Mesenchymal stem cell (in vitro differentiated cells and primary cell): Measurements from ENCODE around the gene WDR13.

Experiments
- DNase-seq: peaks from one replicate; pipeline ENCODE4 v3.0.0-alpha.2; 2013
- H2AFZ ChIP-seq: one replicate; pipeline ENCODE4 v1.6.1; 2013; ENCODE audit warnings: low read depth, mild to moderate bottlenecking, control low read depth, inconsistent platforms, low read length, moderate library complexity
- H2AK5ac ChIP-seq: 2 replicates; pipeline ENCODE4 v1.6.1; 2013; ENCODE audit warnings: low read length, moderate library complexity, mild to moderate bottlenecking, inconsistent platforms; ENCODE audit not compliant: severe bottlenecking
- H2BK120ac ChIP-seq: one replicate; pipeline ENCODE4 v1.6.1; 2013; ENCODE audit warnings: low read depth, mild to moderate bottlenecking, inconsistent platforms, low read length, moderate library complexity
- H2BK12ac ChIP-seq, 2 experiments: one replicate each; pipeline ENCODE4 v1.6.1; 2013; ENCODE audit warnings: inconsistent platforms in 2 of 2, low read length in 2 of 2, mild to moderate bottlenecking in 2 of 2, moderate library complexity in 2 of 2, control low read depth in 1 of 2
- H2BK15ac ChIP-seq: one replicate; pipeline ENCODE4 v1.6.1; 2013; ENCODE audit warnings: mild to moderate bottlenecking, low read depth, inconsistent platforms; ENCODE audit not compliant: poor library complexity, severe bottlenecking
- H2BK5ac ChIP-seq: 2 replicates; pipeline ENCODE4 v1.6.1; 2013; ENCODE audit warnings: low read depth, mild to moderate bottlenecking, low read length, control low read depth, inconsistent platforms; ENCODE audit not compliant: poor library complexity, severe bottlenecking
- H3K14ac ChIP-seq, 2 experiments: one replicate each; pipeline ENCODE4 v1.6.1; 2013; ENCODE audit warnings: inconsistent platforms in 2 of 2, low read length in 2 of 2, control low read depth in 1 of 2, mild to moderate bottlenecking in 1 of 2, moderate library complexity in 1 of 2
- H3K18ac ChIP-seq, 2 experiments: one replicate each; pipeline ENCODE4 v1.6.1; 2013; ENCODE audit warnings: inconsistent platforms in 2 of 2, low read length in 2 of 2, control low read depth in 1 of 2, low read depth in 1 of 2, mild to moderate bottlenecking in 1 of 2
- H3K23ac ChIP-seq, 2 experiments: one replicate each; pipeline ENCODE4 v1.6.1; 2013; ENCODE audit warnings: inconsistent platforms in 2 of 2, low read length in 2 of 2, mild to moderate bottlenecking in 2 of 2, moderate library complexity in 2 of 2, control low read depth in 1 of 2
- H3K27ac ChIP-seq: 2 replicates; pipeline ENCODE4 v1.5.1; 2013; ENCODE audit warnings: mild to moderate bottlenecking, moderate library complexity, low read length, control low read depth, inconsistent platforms; ENCODE audit not compliant: poor library complexity, severe bottlenecking
- H3K27me3 ChIP-seq, 2 experiments: 2 replicates each; pipeline versions ENCODE4 v1.6.1 to v1.7.0; 2013; ENCODE audit warnings: low read length in 2 of 2, mild to moderate bottlenecking in 2 of 2, moderate library complexity in 2 of 2, control low read depth in 1 of 2, inconsistent platforms in 1 of 2; ENCODE audit not compliant: control insufficient read depth in 1 of 2, insufficient read depth in 1 of 2
- H3K36me3 ChIP-seq, 2 experiments: 2 replicates each; pipeline versions ENCODE4 v1.6.1 to v1.7.0; 2013; ENCODE audit warnings: low read length in 2 of 2, control low read depth in 1 of 2, inconsistent platforms in 1 of 2, low read depth in 1 of 2, mild to moderate bottlenecking in 1 of 2; ENCODE audit not compliant: insufficient read depth in 2 of 2, control insufficient read depth in 1 of 2
- H3K4ac ChIP-seq, 2 experiments: one replicate each; pipeline ENCODE4 v1.6.1; 2013; ENCODE audit warnings: inconsistent platforms in 2 of 2, low read length in 2 of 2, mild to moderate bottlenecking in 2 of 2, moderate library complexity in 2 of 2, control low read depth in 1 of 2, low read depth in 1 of 2
- H3K4me1 ChIP-seq: 2 replicates; pipeline ENCODE4 v1.6.1; 2013; ENCODE audit warnings: low read depth, low read length, control low read depth; ENCODE audit not compliant: control insufficient read depth, insufficient read depth
- H3K4me2 ChIP-seq: 2 replicates; pipeline ENCODE4 v1.6.1; 2013; ENCODE audit warnings: low read length, mild to moderate bottlenecking, inconsistent platforms; ENCODE audit not compliant: poor library complexity, severe bottlenecking
- H3K4me3 ChIP-seq, 2 experiments: 2 replicates each; pipeline versions ENCODE4 v1.5.1 to v1.7.0; 2013; ENCODE audit warnings: low read length in 2 of 2, mild to moderate bottlenecking in 2 of 2, control low read depth in 1 of 2, low read depth in 1 of 2; ENCODE audit not compliant: insufficient read depth in 1 of 2
- H3K79me1 ChIP-seq: replicated peaks from 2 replicates; pipeline ENCODE4 v1.6.1; 2013; ENCODE audit warnings: mild to moderate bottlenecking, control low read depth, low read length, inconsistent platforms; ENCODE audit not compliant: poor library complexity, severe bottlenecking
- H3K9ac ChIP-seq: 2 replicates; pipeline ENCODE4 v1.7.0; 2013; ENCODE audit warnings: mild to moderate bottlenecking, low read length, moderate library complexity
- H3K9me3 ChIP-seq: 2 replicates; pipeline ENCODE4 v1.7.0; 2013; ENCODE audit warnings: mild to moderate bottlenecking, low read length; ENCODE audit not compliant: control insufficient read depth
- H4K8ac ChIP-seq: one replicate; pipeline ENCODE4 v1.6.1; 2013; ENCODE audit warnings: inconsistent platforms, mild to moderate bottlenecking, low read length, moderate library complexity
- H4K91ac ChIP-seq: one replicate; pipeline ENCODE4 v1.6.1; 2013; ENCODE audit warnings: mild to moderate bottlenecking, low read length, inconsistent platforms
- WGBS: methylation state at CpG from one replicate; pipeline ENCODE4 v1.1.7; 2013; ENCODE audit warnings: mixed read lengths; 5-methylcytosine and 5-hydroxymethylcytosine counted together

Gene WDR13

DNA sequence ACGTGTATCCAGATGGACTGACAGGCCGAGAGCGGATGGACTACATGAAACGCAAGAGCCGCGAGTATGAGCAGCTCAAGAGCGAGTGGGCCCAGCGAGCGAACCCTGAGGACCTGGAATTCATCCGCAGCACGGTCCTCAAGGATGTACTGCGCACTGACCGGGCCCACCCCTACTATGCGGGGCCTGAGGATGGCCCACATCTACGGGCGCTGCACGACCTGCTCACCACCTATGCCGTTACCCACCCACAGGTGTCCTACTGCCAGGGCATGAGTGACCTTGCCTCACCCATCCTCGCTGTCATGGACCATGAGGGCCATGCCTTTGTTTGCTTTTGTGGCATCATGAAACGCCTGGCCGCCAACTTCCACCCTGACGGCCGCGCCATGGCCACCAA lies 37.7 kb upstream of the WDR13 start:
- no peaks in the 10 kb centered on the region for H3K9me3 ChIP-seq
- H2BK15ac ChIP-seq, result no peak overlapping the region
- H2AK5ac ChIP-seq, result no peak overlapping the region
- H3K79me1 ChIP-seq, result peaks cover 9% of the 10 kb centered on the region
- no peak overlapping the region for H3K14ac ChIP-seq
- H3K4me1 ChIP-seq, result no peaks in the 10 kb centered on the region
- H3K4me3 ChIP-seq, result no peak overlapping the region
- no peak for DNase-seq
- H3K23ac ChIP-seq, result no peak overlapping the region
- H2BK12ac ChIP-seq, result no peak overlapping the region
- no peaks in the 10 kb centered on the region for H3K27me3 ChIP-seq
- no peak overlapping the region for H3K18ac ChIP-seq
- no peak overlapping the region for H4K8ac ChIP-seq
- H3K4me2 ChIP-seq, result no peak overlapping the region
- 99% methylated on average over 24 of the region's 24 CpGs for WGBS
- H3K27ac ChIP-seq, result no peak overlapping the region
- H3K4ac ChIP-seq, result no peak overlapping the region
- H3K9ac ChIP-seq, result no peak overlapping the region
- H2AFZ ChIP-seq, result no peak overlapping the region
- H2BK5ac ChIP-seq, result no peak overlapping the region
- peaks cover 39 to 41% of the 10 kb centered on the region in 2 experiments for H3K36me3 ChIP-seq
- no peak overlapping the region for H4K91ac ChIP-seq
- no peak overlapping the region for H2BK120ac ChIP-seq

DNA sequence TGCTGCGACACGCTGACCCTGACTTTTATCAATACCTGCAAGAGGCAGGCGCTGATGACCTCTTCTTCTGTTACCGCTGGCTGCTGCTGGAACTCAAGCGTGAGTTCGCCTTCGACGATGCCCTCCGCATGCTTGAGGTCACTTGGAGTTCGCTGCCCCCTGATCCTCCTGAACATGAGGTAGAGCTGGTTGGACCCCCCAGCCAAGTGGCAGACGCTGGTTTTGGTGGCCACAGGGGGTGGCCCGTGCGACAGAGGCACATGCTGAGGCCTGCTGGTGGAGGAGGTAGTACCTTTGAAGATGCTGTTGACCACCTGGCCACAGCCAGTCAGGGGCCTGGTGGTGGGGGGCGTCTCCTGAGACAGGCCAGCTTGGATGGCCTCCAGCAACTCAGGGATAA lies 37.2 kb upstream of the WDR13 start:
- Histone ChIP-seq H2BK5ac (no peak overlapping the region), H3K4me3 (no peak overlapping the region), H2BK12ac (no peak overlapping the region), H4K91ac (no peak overlapping the region), H3K9me3 (no peaks in the 10 kb centered on the region), H3K4ac (no peak overlapping the region), H2AK5ac (no peak overlapping the region), H3K36me3 (peaks cover 34 to 39% of the 10 kb centered on the region in 2 experiments), H3K4me1 (no peaks in the 10 kb centered on the region), H3K79me1 (peaks cover 9% of the 10 kb centered on the region), H4K8ac (no peak overlapping the region), H3K4me2 (no peak overlapping the region), H3K9ac (no peak overlapping the region), H3K23ac (no peak overlapping the region), H2BK120ac (no peak overlapping the region), H2BK15ac (no peak overlapping the region), H2AFZ (no peak overlapping the region), H3K27me3 (no peaks in the 10 kb centered on the region), H3K14ac (no peak overlapping the region), H3K27ac (no peak overlapping the region), H3K18ac (no peak overlapping the region)
- DNase-seq, result no peak
- 98% methylated on average over 11 of the region's 14 CpGs for WGBS

DNA sequence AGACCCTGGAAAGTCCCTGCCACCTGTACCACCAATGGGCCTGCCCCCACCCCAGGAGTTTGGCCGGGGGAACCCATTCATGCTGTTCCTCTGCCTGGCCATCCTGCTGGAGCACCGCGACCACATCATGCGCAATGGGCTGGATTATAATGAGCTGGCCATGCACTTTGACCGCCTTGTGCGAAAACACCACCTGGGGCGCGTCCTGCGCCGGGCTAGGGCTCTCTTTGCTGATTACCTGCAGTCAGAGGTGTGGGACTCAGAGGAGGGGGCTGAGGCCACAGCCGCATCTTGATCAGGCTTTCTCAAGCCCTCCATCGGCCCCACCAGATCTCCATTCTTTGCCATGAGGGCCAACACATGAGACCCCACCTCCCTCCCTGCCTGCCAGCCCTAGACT lies 36.6 kb upstream of the WDR13 start:
- Histone ChIP-seq H3K9me3 (no peaks in the 10 kb centered on the region), H3K4me3 (no peak overlapping the region), H3K27me3 (no peaks in the 10 kb centered on the region), H2BK120ac (no peak overlapping the region), H3K14ac (no peak overlapping the region), H3K4me1 (no peaks in the 10 kb centered on the region), H4K8ac (peak overlapping the region; percentile 17), H3K4ac (no peak overlapping the region), H3K27ac (no peak overlapping the region), H3K79me1 (peaks cover 9% of the 10 kb centered on the region), H2BK5ac (no peak overlapping the region), H3K9ac (no peak overlapping the region), H3K23ac (no peak overlapping the region), H3K4me2 (no peak overlapping the region), H3K18ac (no peak overlapping the region), H2AFZ (no peak overlapping the region), H2AK5ac (no peak overlapping the region), H3K36me3 (peaks cover 32 to 36% of the 10 kb centered on the region in 2 experiments), H4K91ac (no peak overlapping the region), H2BK15ac (no peak overlapping the region), H2BK12ac (no peak overlapping the region)
- no peak for DNase-seq
- 98% methylated on average over 11 of the region's 12 CpGs for WGBS

DNA sequence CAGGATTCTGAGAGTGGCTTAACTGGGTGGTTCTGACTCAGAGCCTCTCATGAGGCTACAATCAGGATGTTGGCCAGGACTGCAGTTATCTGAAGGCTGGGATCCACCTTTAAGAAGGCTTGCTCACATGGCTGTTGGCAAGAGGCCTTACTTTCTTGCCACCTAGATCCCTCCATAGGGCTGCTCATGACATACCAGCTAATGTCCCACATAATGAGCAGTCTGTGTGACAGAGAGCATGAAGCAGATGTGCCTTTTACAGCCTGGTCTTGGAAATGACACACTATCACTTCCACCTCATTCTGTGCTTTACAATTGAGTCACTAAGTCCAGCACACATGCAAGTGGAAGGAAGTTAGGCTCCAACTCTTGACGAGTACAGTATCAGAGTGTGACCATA lies 27.3 kb upstream of the WDR13 start:
- Histone ChIP-seq H3K4ac (peak overlapping the region in 1 of 2 experiments; percentile 26), H2BK15ac (no peak overlapping the region), H2AFZ (no peak overlapping the region), H2BK5ac (no peak overlapping the region), H3K9ac (peak overlapping the region; percentile 38), H3K27ac (no peak overlapping the region), H3K18ac (no peak overlapping the region), H3K9me3 (no peaks in the 10 kb centered on the region), H4K91ac (no peak overlapping the region), H3K36me3 (peaks cover 0 to under 1% of the 10 kb centered on the region in 2 experiments), H3K4me3 (no peak overlapping the region), H4K8ac (no peak overlapping the region), H3K23ac (no peak overlapping the region), H3K27me3 (no peaks in the 10 kb centered on the region), H3K4me1 (peaks cover 3% of the 10 kb centered on the region), H3K4me2 (no peak overlapping the region), H2BK120ac (no peak overlapping the region), H3K79me1 (no peaks in the 10 kb centered on the region), H2BK12ac (peak overlapping the region in 1 of 2 experiments; percentile 63), H2AK5ac (no peak overlapping the region), H3K14ac (no peak overlapping the region)
- DNase-seq, result no peak
- WGBS, result no CpG with 5 or more reads among the region's 1 CpG
